ENCODE results near the gene MCHR1. TPM values are rescaled to one million over a fixed set of nuclear protein-coding genes. Genes with fewer than 3 reads are reported as not detected.

Gene MCHR1
- total RNA-seq, 4 donors from 2014 or later, result 0.95 TPM; not detected in 3

DNA sequence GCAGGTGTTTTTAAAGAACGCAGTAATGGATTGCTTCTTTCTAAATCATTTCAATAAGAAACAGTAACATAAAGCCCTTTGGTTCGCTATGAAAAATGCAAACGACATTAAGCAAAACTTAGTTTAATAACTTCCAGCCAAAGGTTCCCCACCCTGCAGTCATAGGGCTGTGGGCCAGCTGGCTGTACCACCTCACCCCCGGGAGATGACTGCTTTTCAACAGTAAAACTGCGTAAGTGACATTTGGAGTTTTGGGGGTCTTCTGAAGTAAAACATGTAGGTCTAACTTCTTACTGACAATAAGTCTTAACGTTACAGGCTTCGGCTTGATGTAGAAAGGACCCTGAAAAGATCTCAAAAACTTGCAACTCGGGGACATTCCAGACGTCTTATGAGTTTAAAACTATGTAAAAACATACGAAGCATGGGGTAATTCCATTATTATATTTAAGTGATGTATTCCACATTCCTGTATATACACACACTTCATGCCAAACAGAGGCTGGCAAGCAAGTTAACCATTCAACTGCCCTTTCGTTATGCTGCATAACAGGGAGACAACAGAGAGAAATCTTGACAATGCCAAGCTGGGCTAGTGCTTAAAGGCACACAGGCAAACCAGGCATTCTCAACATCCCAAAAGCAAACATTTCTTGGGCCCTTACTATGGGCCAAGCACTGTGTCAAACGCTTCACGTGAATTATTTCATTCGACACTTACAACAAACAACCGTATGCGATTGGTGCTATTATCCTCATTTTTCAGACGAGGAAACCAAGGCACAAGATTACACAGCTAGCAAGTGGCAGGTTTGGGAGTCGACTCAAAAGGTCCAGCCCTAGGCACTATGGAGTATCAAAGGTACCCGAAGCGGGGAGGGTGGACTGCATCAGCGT is 44.0 kb upstream of the MCHR1 start:
- ATAC-seq (no peak), DNase-seq (no peak)
- H3K4me3 ChIP-seq, result peak overlapping the region; percentile 71 to 96 (median 73)
- peak overlapping the region; percentile 85 to 96 (median 90) for H3K27ac ChIP-seq
- H3K9me3 ChIP-seq, result no peaks in the 10 kb centered on the region
- no peaks in the 10 kb centered on the region for H3K27me3 ChIP-seq
- intact Hi-C loops (cut with DNase I; ENCODE audit: low total_unique reads), result loop anchor here (5.0 to 10.0 kb wide), 4 partner anchors 123 to 1110 kb away; partner anchors contain the start of genes ADSL, ATF4 and SLC25A17
- in situ Hi-C loops (cut with MboI; ENCODE audit: low sequenced_read_pairs in 4 of 4), result no loop called here
- peaks cover 31 to 39% of the 10 kb centered on the region in 2 donors for H3K4me1 ChIP-seq
- TF ChIP-seq, protein P1, sequence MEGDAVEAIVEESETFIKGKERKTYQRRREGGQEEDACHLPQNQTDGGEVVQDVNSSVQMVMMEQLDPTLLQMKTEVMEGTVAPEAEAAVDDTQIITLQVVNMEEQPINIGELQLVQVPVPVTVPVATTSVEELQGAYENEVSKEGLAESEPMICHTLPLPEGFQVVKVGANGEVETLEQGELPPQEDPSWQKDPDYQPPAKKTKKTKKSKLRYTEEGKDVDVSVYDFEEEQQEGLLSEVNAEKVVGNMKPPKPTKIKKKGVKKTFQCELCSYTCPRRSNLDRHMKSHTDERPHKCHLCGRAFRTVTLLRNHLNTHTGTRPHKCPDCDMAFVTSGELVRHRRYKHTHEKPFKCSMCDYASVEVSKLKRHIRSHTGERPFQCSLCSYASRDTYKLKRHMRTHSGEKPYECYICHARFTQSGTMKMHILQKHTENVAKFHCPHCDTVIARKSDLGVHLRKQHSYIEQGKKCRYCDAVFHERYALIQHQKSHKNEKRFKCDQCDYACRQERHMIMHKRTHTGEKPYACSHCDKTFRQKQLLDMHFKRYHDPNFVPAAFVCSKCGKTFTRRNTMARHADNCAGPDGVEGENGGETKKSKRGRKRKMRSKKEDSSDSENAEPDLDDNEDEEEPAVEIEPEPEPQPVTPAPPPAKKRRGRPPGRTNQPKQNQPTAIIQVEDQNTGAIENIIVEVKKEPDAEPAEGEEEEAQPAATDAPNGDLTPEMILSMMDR (IDR thresholded peaks at IDR 0.05 in 4 of 5, conservative IDR thresholded peaks at IDR 0.05 in 1 of 5), result no peak
- TF ChIP-seq POLR2A (IDR thresholded peaks at IDR 0.05), result no peak
- no peaks in the 10 kb centered on the region for H3K36me3 ChIP-seq

DNA sequence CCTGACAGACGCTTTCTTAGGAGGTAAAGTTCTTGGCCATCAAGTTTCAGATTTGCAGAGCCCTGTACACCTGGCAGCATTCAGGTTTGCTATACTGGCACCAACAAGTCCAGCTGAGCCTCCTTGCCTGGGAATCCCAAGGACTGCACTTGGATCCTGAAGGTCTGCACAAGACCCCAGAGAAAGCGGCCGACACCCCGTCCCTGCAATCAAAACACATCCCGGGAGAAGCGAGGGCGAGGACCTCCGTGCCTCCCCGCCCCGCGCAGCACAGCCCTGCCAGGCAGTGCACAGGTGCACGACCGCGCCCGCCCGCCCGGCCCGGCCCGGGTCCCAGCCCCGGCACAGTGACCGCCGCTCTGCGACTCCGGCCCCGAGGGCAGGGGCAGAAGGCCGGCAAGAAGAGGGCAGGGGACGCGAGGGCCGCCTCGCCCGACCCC is 43.3 kb upstream of the MCHR1 start:
- DNase-seq (no peak), ATAC-seq (peak in 1 of 2 donors; percentile 4)
- intact Hi-C loops (cut with DNase I; ENCODE audit: low total_unique reads) (loop anchor here (5.0 to 10.0 kb wide), 4 partner anchors 124 to 1111 kb away; partner anchors contain the start of genes ADSL, ATF4 and SLC25A17), in situ Hi-C loops (cut with MboI; ENCODE audit: low sequenced_read_pairs in 4 of 4) (no loop called here)
- Histone ChIP-seq H3K4me1 (peaks cover 31 to 33% of the 10 kb centered on the region in 2 donors), H3K4me3 (peak overlapping the region; percentile 71 to 96 (median 73)), H3K27me3 (no peaks in the 10 kb centered on the region), H3K36me3 (no peaks in the 10 kb centered on the region), H3K9me3 (no peaks in the 10 kb centered on the region), H3K27ac (peak overlapping the region; percentile 85 to 96 (median 90))
- TF ChIP-seq POLR2A (IDR thresholded peaks at IDR 0.05), result no peak
- TF ChIP-seq, protein P1 (IDR thresholded peaks at IDR 0.05 in 4 of 5, conservative IDR thresholded peaks at IDR 0.05 in 1 of 5), result peak in 1 of 5 experiments; percentile 11

DNA sequence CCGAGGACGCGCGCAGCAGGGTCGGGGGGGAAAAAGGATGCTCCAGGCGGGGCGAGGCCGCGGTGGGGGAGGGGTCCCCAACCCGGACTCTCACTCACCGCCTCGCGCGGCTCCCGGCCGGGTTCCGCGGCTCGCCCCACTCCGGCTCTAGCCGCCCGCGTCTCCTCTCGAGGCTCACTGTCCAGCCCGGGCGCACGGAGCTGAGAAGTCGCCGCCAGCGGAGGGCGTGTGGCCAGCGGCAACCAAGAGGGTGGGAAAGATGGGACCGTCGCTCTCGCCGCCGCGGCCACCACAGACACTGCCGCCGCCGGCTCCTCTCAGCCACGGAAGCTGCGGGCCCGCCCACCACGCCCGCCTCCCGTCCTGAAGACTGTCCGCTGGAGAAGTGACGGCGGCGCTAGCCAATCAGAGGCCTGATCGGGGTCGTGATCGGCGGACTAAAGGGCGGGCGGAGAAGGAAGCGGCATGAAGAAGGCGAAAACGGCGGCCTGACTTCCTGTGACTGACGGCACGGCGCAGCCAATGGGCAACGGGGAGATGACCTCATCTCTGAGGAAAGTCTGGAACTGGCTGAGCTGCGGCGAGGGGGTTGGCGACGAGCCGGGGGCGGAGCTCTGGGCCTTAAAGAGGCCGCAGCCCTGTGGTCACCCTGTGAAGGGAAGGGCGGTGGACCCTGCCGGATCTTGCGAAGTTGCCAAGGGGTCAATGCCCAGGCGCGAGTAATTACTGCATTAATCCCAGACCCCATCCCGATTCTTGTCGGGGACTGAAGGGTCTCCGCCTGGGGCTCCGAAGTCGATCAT is 42.7 kb upstream of the MCHR1 start, which contains the start of gene MRTFA:
Gene MRTFA (minus strand): TSS at position 340 of the 803 bp plus-strand sequence.
- DNase-seq (peak; percentile 100), ATAC-seq (peak; percentile 96)
- H3K27ac ChIP-seq, result peak within 1 kb of the TSS; percentile 90 to 96 (median 92)
- H3K36me3 ChIP-seq, result no peaks in the 10 kb centered on the region
- H3K27me3 ChIP-seq, result no peaks in the 10 kb centered on the region
- in situ Hi-C loops (cut with MboI; ENCODE audit: low sequenced_read_pairs in 4 of 4) (no loop called here), intact Hi-C loops (cut with DNase I; ENCODE audit: low total_unique reads) (loop anchor here (1.0 to 10.0 kb wide), 5 partner anchors 15 to 1112 kb away; partner anchors contain the start of genes ADSL, ATF4 and SLC25A17)
- TF ChIP-seq POLR2A (IDR thresholded peaks at IDR 0.05), result peak; percentile 98 to 99
- TF ChIP-seq, protein P1 (IDR thresholded peaks at IDR 0.05 in 4 of 5, conservative IDR thresholded peaks at IDR 0.05 in 1 of 5), result no peak
- peaks cover 29 to 31% of the 10 kb centered on the region in 2 donors for H3K4me1 ChIP-seq
- H3K9me3 ChIP-seq, result no peaks in the 10 kb centered on the region
- peak within 1 kb of the TSS; percentile 72 to 96 (median 75) for H3K4me3 ChIP-seq

Measured in gastrocnemius medialis (tissue), 4 donors.